GM18505 (cell line): Measurements from ENCODE around the gene ARTN.

ENCODE experiments used
- ATAC-seq: cut with Tn5 transposase; IDR thresholded peaks from one replicate; pipeline ENCODE4 v1.9.1; 2021; ENCODE audit not compliant: unreplicated experiment
- POLR2A ChIP-seq: IDR thresholded peaks from 4 replicates; pipeline ENCODE4 v1.6.1; 2011; ENCODE audit warnings: borderline replicate concordance; ENCODE audit not compliant: insufficient read depth, insufficient read length; ENCODE audit errors: extremely low read depth

The ARTN gene

DNA sequence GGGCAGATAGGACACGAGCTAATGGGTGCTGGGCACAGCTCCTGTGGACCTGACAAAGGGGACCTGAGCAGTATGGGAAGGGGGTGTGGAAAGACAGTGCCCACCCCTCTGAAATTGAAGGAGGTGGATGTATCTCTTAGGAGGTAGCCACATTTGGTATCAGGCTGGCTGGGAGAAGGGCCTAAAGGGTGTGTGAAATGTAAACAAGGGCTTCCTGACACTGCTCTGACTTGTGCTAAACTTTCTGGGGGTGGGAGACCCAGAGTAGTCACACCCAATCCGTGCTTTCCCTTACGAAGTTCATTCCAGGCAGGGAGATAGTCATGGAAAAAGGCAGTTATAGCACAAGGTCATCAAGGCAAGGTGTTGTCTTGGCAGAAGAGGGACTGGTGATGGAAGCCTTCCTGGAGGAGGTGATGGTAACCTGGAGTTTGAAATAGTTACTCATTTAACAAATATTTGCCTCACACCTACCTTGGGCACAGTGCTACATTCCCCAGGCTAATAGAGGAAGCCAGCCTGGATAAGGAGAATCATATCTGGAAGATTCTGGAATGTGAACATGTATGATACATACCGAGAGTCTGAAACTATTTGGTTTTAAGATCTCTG is 52.5 kb downstream of the ARTN start:
- ATAC-seq, result no peak
- TF ChIP-seq POLR2A, result no peak

GRCh38 chr1:43986712-43987111 is 53.1 kb downstream of the ARTN start:
- no peak for ATAC-seq
- TF ChIP-seq POLR2A, result no peak
